Keratinocyte (primary cell): ENCODE results near the gene TIPRL.

Experiments
- EZH2 ChIP-seq: IDR thresholded peaks from one replicate; pipeline ENCODE4 v1.6.1; 2012; ENCODE audit warnings: inconsistent platforms, mild to moderate bottlenecking, low read length, moderate library complexity
- TF ChIP-seq, protein P1 (sequence below), 3 experiments: IDR thresholded peaks in 1 of 3; conservative IDR thresholded peaks in 1 of 3; optimal IDR thresholded peaks in 1 of 3; 2 replicates in 2 of 3; 3 replicates in 1 of 3; pipeline versions ENCODE3 to v1.5.1; 2011; ENCODE audit warnings: low read length in 3 of 3, mild to moderate bottlenecking in 3 of 3, moderate library complexity in 2 of 3, control low read depth in 1 of 3, inconsistent platforms in 1 of 3; ENCODE audit not compliant: insufficient read depth in 2 of 3; ENCODE audit errors: extremely low read depth in 1 of 3

GRCh38 chr1:168138134-168138533 is 40.6 kb upstream of the TIPRL start:
- TF ChIP-seq, protein P1, sequence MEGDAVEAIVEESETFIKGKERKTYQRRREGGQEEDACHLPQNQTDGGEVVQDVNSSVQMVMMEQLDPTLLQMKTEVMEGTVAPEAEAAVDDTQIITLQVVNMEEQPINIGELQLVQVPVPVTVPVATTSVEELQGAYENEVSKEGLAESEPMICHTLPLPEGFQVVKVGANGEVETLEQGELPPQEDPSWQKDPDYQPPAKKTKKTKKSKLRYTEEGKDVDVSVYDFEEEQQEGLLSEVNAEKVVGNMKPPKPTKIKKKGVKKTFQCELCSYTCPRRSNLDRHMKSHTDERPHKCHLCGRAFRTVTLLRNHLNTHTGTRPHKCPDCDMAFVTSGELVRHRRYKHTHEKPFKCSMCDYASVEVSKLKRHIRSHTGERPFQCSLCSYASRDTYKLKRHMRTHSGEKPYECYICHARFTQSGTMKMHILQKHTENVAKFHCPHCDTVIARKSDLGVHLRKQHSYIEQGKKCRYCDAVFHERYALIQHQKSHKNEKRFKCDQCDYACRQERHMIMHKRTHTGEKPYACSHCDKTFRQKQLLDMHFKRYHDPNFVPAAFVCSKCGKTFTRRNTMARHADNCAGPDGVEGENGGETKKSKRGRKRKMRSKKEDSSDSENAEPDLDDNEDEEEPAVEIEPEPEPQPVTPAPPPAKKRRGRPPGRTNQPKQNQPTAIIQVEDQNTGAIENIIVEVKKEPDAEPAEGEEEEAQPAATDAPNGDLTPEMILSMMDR (optimal IDR thresholded peaks at IDR 0.05 in 1 of 3, IDR thresholded peaks at IDR 0.05 in 1 of 3, conservative IDR thresholded peaks at IDR 0.05 in 1 of 3; ENCODE audit: extremely low read depth in 1 of 3, insufficient read depth in 2 of 3, low read length in 3 of 3), result no peak
- TF ChIP-seq EZH2, result no peak
